ENCODE measurements around the gene C17orf107. TPM values are rescaled to one million over a fixed set of nuclear protein-coding genes. Genes with fewer than 3 reads are reported as not detected.

C17orf107 gene
- total RNA-seq (2014; rRNA removed; shearing (Covaris generic)), result 0.18 and 0.79 TPM in 2 replicates
- 0.76 and 1.1 TPM in 2 replicates for total RNA-seq (2022)
- percentile 30 among the genes with signal in this experiment for Bru-seq, nascent RNA
- percentile 25 among the genes with signal in this experiment for BruChase-seq, experiment 1, labeled RNA remaining after a 6-hour chase
- percentile 32 among the genes with signal in this experiment for BruChase-seq, experiment 2, labeled RNA remaining after a 2-hour chase
- long read RNA-seq, result 0 reads

DNA sequence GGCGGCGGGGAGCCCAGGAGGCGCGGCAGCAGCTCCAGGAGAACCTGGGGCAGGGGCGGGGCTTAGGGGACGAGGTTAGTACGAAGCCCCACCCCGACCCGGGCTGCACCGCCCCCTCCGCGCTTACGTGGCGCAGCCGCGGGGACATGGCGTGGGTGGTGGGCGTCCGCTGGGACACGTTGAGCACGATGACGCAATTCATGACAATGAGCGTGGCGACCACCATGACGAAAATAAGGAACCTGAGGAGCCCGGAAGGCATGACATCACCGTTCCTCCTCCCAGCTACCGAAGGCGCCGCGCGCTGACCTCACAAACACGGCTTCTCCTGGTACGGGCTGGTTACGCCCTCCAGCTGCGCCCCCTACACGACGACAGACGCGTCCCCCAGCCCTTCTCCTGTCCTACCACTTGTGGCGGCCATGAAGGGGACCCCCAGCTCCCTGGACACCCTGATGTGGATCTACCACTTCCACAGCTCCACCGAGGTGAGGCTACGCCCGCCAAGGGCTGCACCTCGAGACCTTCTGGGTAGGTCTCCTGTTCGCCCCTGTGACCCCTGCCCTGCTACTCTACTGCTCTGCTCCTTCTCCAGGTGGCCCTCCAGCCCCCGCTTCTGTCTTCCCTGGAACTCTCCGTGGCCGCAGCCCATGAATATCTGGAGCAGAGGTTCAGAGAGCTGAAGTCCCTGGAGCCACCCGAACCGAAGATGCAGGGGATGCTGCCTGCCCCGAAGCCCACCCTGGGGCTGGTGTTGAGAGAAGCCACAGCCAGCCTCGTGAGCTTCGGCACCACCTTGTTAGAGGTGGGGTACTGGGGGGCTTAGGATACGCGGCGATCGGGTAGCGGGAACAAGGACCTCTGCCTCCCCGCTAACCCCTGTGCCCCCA lies at the start of gene C17orf107:
Gene C17orf107 (plus strand): TSS at position 196 of the 890 bp plus-strand sequence. CDS start 227 bp downstream, at position 423.
- peaks cover 26% of the 10 kb centered on the region; the same call in 1 of the 2 replicates for H3K36me3 ChIP-seq (ENCODE audit: insufficient read depth, low read length)
- peaks cover 9% of the 10 kb centered on the region for H3K4me1 ChIP-seq (ENCODE audit: insufficient read depth, low read length, poor library complexity, severe bottlenecking)
- H3K27ac ChIP-seq (ENCODE audit: low read depth, low read length, poor library complexity, severe bottlenecking), result no peak within 1 kb of the TSS
- no peak within 1 kb of the TSS for H3K4me3 ChIP-seq (ENCODE audit: low read depth, low read length, poor library complexity, severe bottlenecking)
- no peaks in the 10 kb centered on the region for H3K79me2 ChIP-seq (ENCODE audit: insufficient read depth, low read depth, low read length)
- TF ChIP-seq EZH2phosphoT487 (IDR thresholded peaks at IDR 0.05; ENCODE audit: borderline replicate concordance, low read depth, low read length), result no peak
- TF ChIP-seq CTCF (conservative IDR thresholded peaks at IDR 0.05; ENCODE audit: low read length), result no peak
- H2AFZ ChIP-seq (ENCODE audit: low read length), result no peak within 1 kb of the TSS
- no peak for DNase-seq (ENCODE audit: low spot score)
- H3K4me2 ChIP-seq (ENCODE audit: low read length), result peak within 1 kb of the TSS; percentile 19; the same call in 1 of the 2 replicates
- H4K20me1 ChIP-seq (ENCODE audit: insufficient read depth, low read length), result no peaks in the 10 kb centered on the region
- no peaks in the 10 kb centered on the region for H3K9me2 ChIP-seq (ENCODE audit: insufficient read depth, low read length)
- intact Hi-C loops (cut with micrococcal nuclease; ENCODE audit: unreplicated experiment), result loop anchor here (5.0 to 10.0 kb wide), 2 partner anchors 265 to 332 kb away; no protein-coding TSS in a partner anchor
- no peaks in the 10 kb centered on the region for H3K9me3 ChIP-seq (ENCODE audit: low read length)
- no TSS peak for BruUV-seq (replicated peaks)
- POLR2A ChIA-PET, result interaction anchor here (0.5 kb wide), 1 partner anchor 442 kb away, joined by 3 read pairs; no protein-coding TSS in a partner anchor
- CTCF ChIA-PET (ENCODE audit: unreplicated experiment), result no interaction called here

- no peak overlapping the region for H3K27ac ChIP-seq (ENCODE audit: low read depth, low read length, poor library complexity, severe bottlenecking)
- H2AFZ ChIP-seq (ENCODE audit: low read length), result no peak overlapping the region
- no peaks in the 10 kb centered on the region for H3K9me3 ChIP-seq (ENCODE audit: low read length)
- no peak for DNase-seq (ENCODE audit: low spot score)
- 0 out of 2 replicates have a peak, but pooled peaks cover 5% of the 10 kb centered on the region for H4K20me1 ChIP-seq (ENCODE audit: insufficient read depth, low read length)
- peaks cover 13% of the 10 kb centered on the region for H3K36me3 ChIP-seq (ENCODE audit: insufficient read depth, low read length)
- no peaks in the 10 kb centered on the region for H3K4me1 ChIP-seq (ENCODE audit: insufficient read depth, low read length, poor library complexity, severe bottlenecking)
- no peak overlapping the region for H3K4me3 ChIP-seq (ENCODE audit: low read depth, low read length, poor library complexity, severe bottlenecking)
- no peaks in the 10 kb centered on the region for H3K79me2 ChIP-seq (ENCODE audit: insufficient read depth, low read depth, low read length)
- POLR2A ChIA-PET, result no interaction called here
- no TSS peak for BruUV-seq (replicated peaks)
- H3K9me2 ChIP-seq (ENCODE audit: insufficient read depth, low read length), result no peaks in the 10 kb centered on the region
- H3K4me2 ChIP-seq (ENCODE audit: low read length), result no peak overlapping the region
- intact Hi-C loops (cut with micrococcal nuclease; ENCODE audit: unreplicated experiment), result no loop called here
- TF ChIP-seq EZH2phosphoT487 (IDR thresholded peaks at IDR 0.05; ENCODE audit: borderline replicate concordance, low read depth, low read length) (no peak), CTCF (conservative IDR thresholded peaks at IDR 0.05; ENCODE audit: low read length) (no peak)
- CTCF ChIA-PET (ENCODE audit: unreplicated experiment), result interaction anchor here (0.6 kb wide), 1 partner anchor 283 kb away, joined by 3 read pairs; no protein-coding TSS in a partner anchor
Observed at GRCh38 chr17:4850246-4850645, 49.1 kb upstream of the C17orf107 start.

Data from OCI-LY7 (cell line).